Measurements from ENCODE around the gene BIVM.

The BIVM gene

GRCh38 chr13:102784483-102784882, 14.4 kb upstream of the BIVM start:
- no peak for TF ChIP-seq CTCF (IDR thresholded peaks at IDR 0.05; ENCODE audit: low read depth, low read length)
- no peak overlapping the region for H3K4me3 ChIP-seq (ENCODE audit: low read depth, low read length)
- in situ Hi-C loops (cut with HindIII; ENCODE audit: low sequenced_read_pairs) = no loop called here
- DNase-seq (ENCODE audit: low read depth, low spot score) = no peak

GRCh38 chr13:102788683-102789082, 10.2 kb upstream of the BIVM start:
- no peak for DNase-seq (ENCODE audit: low read depth, low spot score)
- H3K4me3 ChIP-seq (ENCODE audit: low read depth, low read length) = no peak overlapping the region
- in situ Hi-C loops (cut with HindIII; ENCODE audit: low sequenced_read_pairs) = no loop called here
- TF ChIP-seq CTCF (IDR thresholded peaks at IDR 0.05; ENCODE audit: low read depth, low read length) = no peak

- no peak overlapping the region for H3K4me3 ChIP-seq (ENCODE audit: low read depth, low read length)
- in situ Hi-C loops (cut with HindIII; ENCODE audit: low sequenced_read_pairs) = no loop called here
Observed at GRCh38 chr13:102792396-102792795, 6.5 kb upstream of the BIVM start.

GRCh38 chr13:102793611-102794355, 5.1 kb upstream of the BIVM start:
- no peak for TF ChIP-seq CTCF (IDR thresholded peaks at IDR 0.05; ENCODE audit: low read depth, low read length)
- H3K4me3 ChIP-seq (ENCODE audit: low read depth, low read length) = no peak overlapping the region
- in situ Hi-C loops (cut with HindIII; ENCODE audit: low sequenced_read_pairs) = no loop called here

More at GRCh38 chr13:102792396-102792795, 6.5 kb upstream of the BIVM start:
- no peak for DNase-seq (ENCODE audit: low read depth, low spot score)
- TF ChIP-seq CTCF (IDR thresholded peaks at IDR 0.05; ENCODE audit: low read depth, low read length) = no peak

GRCh38 chr13:102799426-102800144, 666 bp downstream of the BIVM start:
- peak; percentile 21 for DNase-seq (ENCODE audit: low read depth, low spot score)
- peak overlapping the region; percentile 89 for H3K4me3 ChIP-seq (ENCODE audit: low read depth, low read length)
- in situ Hi-C loops (cut with HindIII; ENCODE audit: low sequenced_read_pairs) = no loop called here
- TF ChIP-seq CTCF (IDR thresholded peaks at IDR 0.05; ENCODE audit: low read depth, low read length) = no peak

More at GRCh38 chr13:102793611-102794355, 5.1 kb upstream of the BIVM start:
- no peak for DNase-seq (ENCODE audit: low read depth, low spot score)

- peak; percentile 81 for DNase-seq (ENCODE audit: low read depth, low spot score)
- in situ Hi-C loops (cut with HindIII; ENCODE audit: low sequenced_read_pairs) = no loop called here
- TF ChIP-seq CTCF (IDR thresholded peaks at IDR 0.05; ENCODE audit: low read depth, low read length) = peak; percentile 85
- peak overlapping the region; percentile 89 for H3K4me3 ChIP-seq (ENCODE audit: low read depth, low read length)
Observed at GRCh38 chr13:102800145-102801041, 1.5 kb downstream of the BIVM start.

All from astrocyte of the spinal cord (primary cell).